CMK (cell line): Measurements from ENCODE around the gene ITPRIP.
A peak's percentile ranks its signal among the peaks of the same experiment; 100 is the strongest.

Source experiments
- DNase-seq: peaks from one replicate; pipeline ENCODE4 v3.0.0-alpha.2; 2010; ENCODE audit warnings: low read depth

The ITPRIP gene

DNA sequence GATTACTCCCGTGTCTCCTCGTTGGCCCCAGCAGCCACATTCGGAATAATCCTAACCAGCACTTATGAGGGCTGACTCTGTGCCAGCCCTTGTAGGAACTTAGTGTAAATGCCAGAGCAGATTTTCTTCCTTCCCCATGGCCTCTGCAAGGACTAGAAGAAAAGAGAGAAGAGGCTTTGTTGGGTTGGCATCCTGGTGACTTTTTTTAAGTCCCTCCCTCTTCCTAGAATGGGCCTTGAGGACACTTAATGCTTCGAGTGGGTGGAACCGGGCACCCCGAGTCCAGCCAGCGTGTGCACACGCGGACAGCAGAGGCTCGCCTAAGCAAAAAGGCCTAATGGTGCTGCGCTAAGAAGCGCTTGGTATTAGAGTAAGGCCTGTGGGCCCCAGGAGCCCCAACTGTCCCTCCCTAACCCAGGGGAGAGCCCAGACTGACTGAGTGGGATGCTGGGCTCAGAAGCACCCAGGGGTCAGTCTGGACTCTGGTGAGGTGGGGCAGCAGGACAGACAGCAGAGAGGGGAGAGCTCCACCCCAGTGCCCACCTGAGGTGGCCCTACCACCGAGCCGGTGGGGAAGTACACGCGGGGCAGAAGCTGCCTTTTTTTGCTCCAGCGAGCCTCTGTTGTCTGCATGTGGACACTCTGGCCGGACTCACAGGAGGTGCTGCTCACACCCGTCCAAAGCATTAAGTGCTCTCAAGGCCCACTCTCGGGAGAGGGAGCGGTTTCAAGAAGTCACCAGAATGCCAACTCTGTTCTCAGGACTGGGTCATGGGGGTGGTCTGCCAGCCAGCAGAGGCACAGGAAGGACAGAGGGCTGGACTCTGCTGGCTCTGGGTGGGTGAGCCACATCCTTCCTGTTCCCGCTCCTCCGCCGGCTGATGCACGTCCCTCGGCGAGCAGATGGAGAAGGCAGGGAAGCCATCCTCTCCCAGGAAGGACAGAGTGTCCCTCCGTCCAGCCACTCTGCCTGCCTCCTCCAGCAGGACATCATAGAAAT is 12.5 kb downstream of the ITPRIP start:
- peak; percentile 59 for DNase-seq

DNA sequence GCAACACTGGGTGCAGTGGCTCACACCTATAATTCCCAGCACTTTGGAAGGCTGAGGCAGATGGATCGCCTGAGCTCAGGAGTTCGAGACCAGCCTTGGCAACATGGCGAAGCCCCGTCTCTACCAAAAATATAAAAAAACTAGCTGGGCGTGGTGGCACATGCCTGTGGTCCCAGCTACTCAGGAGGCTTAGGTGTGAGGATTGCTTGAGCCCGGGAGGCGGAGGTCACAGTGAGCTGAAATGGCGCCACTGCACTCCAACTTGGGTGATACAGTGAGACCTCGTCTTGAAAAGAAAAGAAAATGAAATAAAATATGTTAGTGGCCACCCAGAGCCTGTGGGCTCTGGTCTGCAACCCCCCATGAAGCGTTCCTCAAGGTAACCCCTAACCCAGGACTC is 13.3 kb downstream of the ITPRIP start:
- no peak for DNase-seq

DNA sequence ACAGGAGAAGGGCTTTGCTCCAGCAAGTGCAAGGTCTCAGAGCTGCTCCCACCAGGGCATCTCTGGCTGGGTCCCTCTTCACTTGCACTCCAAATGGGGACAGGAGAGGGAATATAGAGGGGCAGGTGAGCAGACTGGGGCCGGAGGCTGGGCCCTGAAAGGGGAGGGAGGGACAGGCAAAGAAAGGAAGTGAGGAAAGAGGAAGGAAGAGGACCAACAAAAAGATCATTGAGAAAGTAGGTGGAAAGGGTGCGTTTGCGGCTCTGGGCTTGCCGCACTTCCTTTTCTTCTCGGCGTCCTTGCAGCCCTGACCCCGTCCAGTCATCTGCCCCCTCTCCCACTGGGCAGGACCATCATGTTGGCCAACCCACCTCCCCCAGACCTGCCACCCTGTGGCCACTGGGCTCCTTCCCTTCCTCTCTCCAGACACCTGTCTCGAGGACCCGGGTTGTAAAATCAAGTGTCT is 14.0 kb downstream of the ITPRIP start:
- DNase-seq: peak; percentile 69

DNA sequence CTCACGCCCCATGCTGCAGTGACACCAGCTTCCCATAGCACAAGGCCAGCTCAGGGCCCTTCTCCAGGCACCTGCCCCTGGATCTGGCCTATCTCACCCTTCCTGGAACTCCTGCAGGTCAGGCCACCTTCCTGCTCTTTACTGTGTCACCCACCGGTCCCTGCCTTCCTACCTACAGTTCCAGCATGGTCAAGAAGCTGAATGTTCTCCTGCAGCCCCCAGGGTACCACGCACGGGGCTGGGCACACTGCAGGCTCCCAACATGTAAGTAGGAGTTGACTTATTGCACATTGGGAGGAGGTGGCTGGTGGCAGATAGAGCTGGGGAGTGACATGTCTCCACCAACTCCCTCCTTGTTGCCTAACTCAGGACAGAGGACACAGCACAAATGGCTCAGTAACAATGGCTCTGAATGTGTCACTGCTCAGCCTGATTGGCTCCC is 14.5 kb downstream of the ITPRIP start:
- DNase-seq: no peak

DNA sequence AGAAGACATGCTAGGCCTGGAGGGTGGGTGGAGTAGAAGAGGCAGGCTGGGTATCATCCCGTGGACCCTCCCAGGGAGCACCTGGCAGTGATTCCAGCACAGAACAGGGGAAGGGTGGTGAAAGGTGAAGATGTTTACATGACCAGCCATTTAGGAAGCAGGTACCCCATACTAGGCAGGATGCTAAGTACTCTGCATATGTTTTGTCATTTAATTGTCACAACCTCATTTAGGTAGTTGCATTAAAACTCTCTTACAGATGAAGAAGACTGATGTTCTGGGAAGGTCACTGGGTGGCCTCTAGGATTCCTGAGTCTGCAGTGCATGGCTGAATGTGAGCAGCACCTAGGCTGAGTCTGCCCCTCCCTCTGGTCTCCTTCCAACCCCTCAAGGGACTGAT is 15.2 kb downstream of the ITPRIP start:
- no peak for DNase-seq

DNA sequence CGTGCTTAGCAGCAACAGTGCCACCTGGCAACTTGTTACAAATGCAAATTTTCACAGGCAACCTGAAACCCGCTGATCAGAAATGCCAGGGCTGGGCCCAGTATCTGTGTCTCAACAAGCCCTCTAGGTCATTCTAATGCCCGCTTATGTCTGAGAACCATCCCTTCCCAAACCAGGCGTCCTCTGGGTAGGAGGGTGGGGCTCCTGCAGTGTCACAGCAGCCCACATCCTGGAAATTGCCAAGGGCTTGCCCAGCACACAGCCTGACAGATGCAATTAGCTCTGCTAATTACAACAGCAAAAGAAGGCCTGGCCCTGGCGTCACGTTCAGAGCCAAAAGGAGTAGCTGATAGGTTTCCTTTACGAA is 15.9 kb downstream of the ITPRIP start:
- no peak for DNase-seq

DNA sequence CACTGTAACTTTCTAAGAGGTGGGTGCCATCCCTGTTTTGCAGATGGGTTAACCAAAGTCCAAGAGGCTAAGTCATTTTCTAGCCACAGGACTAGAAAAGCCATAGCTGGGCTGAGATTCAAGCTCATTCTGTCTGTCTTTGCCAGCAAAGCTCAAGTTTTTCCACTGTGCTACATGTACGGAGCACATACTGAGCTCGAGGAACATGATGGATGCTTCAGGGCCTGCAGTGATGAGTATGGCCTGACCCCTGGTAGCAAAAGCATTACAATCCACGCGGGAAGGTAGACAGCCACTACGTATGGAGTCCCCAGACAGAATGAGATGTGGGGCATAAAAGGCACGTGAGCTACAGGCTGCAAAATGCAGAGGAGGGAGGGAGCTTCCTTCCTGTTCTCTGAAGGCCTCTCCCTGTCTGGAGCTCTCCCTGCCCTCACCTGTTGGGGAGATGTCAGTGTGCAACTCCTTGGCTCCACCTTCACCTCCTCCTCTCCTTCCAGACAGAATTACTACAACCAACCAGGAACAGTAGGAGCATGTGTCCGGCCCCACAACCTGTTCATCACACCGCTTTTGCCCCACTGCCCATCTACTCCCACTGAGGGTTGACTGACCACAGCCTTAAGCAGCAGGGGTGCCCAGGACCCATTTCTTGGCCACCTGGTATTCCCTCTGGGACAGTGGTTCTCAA is 16.4 kb downstream of the ITPRIP start:
- DNase-seq: no peak

DNA sequence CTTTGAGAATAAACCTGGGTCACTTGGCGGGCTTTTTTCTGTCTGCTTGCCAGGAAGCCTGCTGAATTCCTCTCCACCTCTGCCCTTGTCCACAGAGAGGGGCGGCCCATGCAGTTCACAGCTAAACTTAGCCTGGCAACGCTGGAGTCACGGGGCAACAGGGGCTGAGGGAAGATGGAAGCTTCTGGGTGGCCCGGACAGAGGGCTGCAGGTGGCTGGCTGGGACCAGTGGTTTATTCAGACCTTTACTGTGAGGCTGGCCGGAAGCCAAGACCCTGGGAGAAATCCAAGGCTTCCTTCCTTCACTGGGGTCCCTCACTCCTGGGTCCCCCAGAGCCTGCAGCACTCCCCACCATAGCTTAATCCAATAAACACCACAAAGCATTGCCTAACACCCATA is 17.0 kb downstream of the ITPRIP start:
- no peak for DNase-seq

DNA sequence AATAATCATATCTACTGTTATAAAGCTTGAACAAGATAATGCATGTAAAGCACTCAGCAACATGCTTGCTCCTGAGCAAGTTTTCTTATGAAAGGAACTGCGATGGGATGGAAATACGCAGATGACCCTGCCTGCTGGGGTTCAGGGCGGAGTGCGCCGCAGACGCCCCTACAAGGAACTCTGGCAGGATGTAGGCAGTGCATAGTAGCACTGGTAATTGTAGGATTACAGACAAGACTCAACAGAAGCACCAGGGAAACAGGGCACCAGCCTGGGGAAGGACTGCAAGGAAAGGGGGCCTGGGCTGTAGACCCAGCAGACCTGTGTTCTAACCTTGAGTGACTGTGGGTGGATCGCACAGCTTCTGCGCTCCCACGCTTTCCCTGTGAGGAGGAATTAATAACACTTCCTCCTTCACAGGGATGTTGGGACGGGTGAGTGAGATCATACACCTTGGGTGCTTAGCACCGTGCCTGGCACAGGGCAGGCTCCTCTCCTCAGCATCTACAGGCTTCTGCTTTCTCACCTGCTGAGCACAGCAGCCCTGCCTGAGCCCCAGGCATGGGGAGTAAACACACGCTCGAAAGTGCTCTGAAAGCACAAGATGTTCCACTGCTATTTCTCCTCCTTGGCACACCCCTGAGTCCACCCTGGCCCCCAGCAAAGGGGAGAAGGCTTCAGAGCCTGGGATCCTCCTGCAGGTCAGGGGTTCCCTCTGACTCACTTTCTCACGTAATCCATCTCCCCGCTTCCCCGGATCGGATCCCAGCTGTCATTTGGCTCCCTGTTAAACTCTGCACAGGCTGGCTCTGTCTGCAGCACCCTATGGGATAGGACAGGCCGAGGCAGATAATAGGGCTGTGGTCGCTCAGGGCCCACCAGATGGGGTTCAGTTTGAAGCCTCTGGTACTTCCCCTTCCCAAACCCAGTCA is 19.2 kb downstream of the ITPRIP start:
- no peak for DNase-seq

DNA sequence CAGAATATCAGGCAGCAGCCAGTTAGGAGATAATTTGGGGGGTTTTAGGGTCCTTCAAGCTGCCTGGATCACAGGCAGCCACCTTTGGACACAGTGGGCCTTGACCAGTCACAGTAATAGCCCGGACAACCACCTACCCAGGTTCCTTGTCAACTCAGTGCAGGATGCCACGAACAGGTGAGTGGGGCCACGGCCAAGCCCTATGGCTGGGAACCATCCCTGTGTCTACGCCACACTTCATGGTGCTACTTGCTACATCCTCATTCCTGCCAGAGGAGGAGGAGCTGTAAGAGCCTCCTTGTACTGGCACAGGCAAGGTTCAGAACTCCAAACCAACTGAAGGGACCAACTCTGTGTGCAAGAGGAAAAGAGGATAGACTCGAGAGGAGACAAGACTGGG is 19.9 kb downstream of the ITPRIP start:
- no peak for DNase-seq

DNA sequence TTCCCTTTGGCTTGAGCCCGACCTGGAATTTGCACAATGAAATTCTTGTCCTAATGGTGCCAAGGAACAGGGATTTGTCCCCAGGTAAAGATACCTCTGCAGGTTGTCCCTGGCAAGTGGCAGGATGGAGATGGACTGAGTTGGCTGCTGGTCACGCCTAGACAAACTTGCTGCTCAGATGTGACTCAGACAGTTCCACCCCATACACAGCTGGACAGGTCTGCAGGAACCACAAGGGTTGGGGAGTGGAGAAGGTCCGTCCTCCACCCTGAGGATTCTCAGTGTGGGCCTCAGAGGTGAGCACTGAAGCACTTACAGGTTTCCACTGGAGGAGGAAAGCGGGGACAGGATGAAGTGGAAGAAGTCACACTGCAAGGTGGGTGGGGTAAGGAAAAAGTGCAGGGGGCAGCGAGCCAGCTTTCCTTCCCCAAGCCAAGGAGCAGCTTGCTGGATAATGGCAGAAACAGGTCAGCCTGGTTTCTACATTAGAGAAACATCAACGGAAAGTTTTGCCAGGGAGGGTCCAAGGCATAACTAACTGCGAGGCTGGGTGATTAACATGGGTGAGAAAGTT is 20.5 kb downstream of the ITPRIP start:
- no peak for DNase-seq

DNA sequence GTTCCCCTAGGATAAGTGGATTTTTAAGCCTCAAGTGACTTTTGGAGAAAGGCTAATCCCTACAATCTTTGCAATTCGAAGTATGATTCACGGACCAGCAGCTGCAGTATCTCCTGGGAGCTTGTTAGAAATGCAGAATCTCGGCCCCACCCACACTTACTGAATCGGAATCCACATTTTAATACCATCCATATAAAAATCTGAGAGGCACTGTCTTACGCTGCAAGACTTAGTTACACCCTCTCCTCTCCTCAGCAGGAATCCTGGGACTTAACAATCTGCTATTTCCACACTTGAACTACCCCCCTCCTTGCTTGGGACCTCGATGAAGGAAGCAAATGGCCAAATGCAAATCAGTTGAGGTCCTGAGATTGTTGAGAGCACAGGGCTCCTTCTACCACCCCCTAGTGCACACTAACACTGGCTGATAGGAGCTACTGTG is 21.0 kb downstream of the ITPRIP start:
- DNase-seq: no peak

DNA sequence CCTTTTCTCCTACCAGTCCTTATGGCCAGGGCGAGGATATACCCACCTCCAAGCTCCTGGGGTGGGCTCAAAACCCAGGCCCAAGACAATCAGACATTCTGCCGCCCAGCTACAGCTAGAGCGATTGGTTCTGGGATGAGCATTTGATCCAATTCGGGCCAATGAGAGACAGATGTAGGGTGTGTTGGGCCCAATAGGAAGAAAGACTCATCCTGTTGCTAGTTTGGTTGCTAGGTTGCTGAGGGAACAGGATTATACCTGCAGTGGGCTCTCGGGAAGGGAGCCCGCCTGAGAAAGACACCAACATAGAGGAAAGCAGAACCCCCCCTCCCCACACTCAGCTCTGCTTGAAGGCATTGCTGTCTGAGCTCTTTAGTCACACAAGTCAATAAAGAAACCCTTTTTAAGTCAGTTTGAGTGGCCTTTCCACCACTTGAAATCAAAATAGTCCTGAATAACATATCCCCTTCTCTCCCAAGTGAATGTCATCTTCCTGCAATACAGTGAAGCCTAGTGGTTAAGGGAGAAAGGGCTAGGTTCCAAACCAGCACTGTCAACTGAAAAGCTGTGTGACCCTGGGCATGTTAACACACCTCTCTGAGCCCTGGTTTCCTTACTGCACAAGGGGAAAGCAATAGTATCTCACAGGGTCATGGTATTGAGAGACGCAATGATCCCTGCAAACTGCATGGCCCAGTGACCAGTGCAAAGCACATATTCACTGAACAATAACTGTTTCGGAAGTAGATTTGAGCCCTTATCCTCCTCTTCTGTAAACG is 21.8 kb downstream of the ITPRIP start:
- DNase-seq: no peak

DNA sequence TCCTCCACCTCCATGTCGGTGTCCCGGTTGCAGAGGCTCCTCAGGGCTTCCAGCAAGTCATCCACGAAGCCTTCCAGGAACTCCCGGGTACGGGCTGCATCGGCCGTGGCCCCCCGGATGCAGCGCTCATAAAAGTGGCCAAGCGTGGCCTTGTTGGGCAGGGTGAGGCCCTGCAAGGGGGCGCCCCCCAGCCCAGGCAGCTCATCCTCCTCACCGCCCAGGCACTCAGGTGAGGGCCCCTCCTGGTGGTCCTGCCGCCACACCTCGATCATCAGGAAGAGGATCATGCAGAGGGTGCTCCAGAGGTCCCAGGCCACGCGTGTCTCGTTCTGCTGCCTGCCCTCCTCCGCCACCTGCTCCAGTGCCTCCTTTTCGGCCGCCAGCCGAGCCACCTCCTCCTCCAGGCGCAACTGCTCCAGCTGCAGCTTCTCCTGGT is 22.8 kb downstream of the ITPRIP start:
- DNase-seq: no peak

DNA sequence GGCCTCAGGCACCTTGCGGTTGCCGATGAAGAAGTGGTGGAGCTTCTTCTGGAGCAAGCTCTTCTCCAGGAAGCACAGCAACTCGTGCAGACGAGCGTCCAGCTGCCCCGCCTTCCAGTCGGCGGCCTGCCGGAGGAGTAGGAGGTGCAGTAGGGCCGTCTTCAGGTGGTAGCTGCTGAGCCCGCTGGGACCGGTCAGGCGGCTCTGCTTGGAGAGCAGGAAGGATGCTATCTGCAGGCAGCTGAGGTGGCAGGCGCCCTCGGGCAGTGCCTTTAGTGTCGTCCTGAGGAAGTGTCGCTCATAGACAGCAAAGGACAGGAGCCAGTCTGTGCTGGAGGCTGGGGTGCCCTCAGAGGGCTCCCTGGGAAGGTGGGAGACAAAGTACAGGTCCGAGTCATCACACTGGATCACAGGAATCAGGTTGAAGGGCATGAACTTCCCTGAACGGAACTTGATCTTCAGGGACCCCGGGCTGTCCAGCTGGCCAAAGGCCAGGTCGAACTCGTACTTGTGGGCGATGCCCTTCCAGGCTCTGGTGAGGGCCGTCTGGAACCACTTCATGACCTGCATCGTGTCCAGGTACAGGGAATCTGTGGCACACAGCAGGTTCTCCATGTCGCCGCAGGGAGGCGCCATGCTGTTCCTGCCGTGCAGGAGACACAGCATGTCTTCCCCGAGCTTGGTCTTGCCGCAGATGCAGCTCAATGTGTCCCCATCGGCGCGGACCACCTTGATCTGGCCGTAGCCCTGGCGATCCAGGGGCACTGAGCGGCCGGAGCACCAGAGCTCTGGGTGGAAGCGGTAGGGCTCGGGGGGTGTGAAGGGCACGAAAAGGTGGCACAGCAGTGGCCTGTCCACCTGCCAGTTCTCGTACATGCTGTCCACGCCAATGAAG is 23.4 kb downstream of the ITPRIP start:
- DNase-seq: no peak

DNA sequence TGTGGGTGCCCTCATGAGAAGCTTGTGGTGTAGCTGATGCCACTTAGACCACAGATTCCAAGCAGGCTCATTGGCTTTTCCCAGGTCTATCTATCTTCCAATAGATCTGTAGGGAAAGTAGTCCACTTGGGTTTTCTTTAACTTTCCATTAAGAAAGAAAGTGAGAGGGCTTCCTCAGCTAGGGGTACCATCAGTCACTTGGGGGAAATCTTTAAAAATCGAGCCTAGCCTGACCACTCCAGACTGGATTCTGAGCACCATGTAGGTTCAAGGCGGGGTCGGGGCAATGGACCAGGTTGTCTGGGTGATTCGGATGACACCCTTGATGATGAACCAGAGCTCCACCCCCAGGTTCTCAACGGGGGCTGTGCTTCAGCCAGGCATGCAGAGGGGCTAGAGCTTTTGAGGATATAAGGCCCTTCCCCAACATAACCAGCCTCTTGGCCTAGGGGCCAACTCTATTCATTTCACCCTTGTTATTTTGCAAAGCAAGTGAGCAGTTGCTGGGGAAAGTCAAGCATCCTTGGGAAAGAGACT is 27.0 kb downstream of the ITPRIP start:
- DNase-seq: no peak

DNA sequence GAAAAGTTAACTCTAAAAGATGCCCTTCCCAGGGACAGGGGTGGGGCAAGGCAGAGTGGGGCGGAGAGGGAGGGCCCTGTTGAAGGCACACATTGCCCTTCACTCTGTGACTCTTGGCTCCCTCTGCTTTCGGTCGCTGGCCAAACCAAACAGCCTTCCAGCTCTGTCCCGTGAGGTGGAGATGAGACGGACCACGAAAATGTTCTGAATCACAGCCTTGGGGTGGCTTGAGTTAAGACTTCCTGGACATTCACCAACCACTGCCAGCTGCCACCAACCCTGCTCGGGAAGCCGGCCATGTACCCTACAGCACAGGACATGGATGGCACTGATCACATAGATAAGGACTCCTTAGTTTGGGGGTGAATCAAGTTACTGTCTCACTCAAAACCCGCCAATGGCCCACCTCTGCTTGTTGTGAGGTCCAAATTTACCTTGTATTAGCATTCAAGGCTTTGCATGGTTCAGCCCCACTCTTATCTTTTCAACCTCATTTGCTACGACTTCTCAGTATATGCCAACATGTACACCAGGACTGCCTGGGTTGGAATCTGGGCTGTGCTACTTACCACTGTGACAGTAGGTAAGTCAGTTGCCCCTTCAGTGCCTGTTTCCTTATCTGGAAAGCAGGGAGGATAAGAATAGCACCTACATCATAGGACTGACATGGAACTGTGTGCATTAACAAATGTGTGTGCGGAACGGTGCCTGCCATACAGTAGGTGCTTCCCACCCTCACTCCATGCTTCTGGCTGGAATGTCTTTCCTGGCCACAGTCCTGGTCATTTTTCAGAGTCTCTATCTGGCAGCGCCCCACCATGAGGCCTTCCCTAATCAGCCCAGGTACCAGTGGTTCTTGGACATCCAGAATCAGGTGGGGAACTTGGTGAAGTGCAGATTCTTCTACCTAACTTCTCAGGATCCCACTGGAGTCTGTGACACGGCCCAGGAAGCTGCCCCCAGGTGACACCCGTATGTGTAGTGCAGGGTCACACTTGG is 28.0 kb downstream of the ITPRIP start:
- no peak for DNase-seq

DNA sequence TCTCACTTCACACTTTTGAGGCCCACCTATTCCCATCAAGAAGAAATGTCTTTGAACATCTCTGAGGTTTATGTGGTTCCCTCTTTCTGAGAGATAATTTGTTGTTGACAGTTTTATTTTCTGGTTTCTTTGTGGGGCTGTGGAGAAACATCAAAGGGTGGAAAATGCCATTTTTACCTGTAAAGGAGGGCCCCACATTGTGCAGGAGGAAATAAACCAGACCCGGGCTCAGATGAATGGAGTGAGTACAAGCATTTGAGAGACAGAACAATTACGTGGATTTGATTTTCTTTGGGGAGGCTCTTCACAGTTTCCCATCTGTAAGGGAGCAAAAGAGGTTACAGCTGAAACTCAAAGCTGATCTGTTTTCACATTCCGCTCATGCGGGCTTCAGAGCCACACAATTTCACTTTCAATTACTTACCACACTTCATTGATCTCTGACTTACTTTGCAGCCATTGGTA is 29.8 kb downstream of the ITPRIP start:
- no peak for DNase-seq
